ENCODE measurements around the gene ICOSLG.
"Not testable (repeated sequence)": the region's sequence is repeated elsewhere in the genome, so short reads cannot be mapped to it uniquely, and the experiment has no call there.

GRCh38 chr21:44229561-44229960 is 11.2 kb downstream of the ICOSLG start:
- TF ChIP-seq CTCF (IDR thresholded peaks at IDR 0.05; ENCODE audit: insufficient read depth, low read length); GABPA (IDR thresholded peaks at IDR 0.05; ENCODE audit: low read depth); POLR2AphosphoS5 (IDR thresholded peaks at IDR 0.05; ENCODE audit: low read depth): not testable (repeated sequence)

Data from HL-60 (cell line).